GM12878 (cell line): Measurements from ENCODE around the gene TEX51. TPM values are rescaled to one million over a fixed set of nuclear protein-coding genes. Genes with fewer than 3 reads are reported as not detected.

Source experiments
- ATAC-seq: fragments of 200-7000 bp; cut with Tn5 transposase; 3 replicates; pipeline ENCODE4 v1.9.1; 2020; ENCODE audit warnings: mild to moderate bottlenecking, moderate library complexity
- BruUV-seq: library from RNA; stranded (reverse); fragments of 400-500 nt; replicated peaks from 2 replicates; lab custom pipeline; 2021; lab: Mats Ljungman, UMichigan
- CTCF ChIA-PET: fragments of 300-600 bp; sonication (Branson Sonifier 250); formaldehyde crosslinking; extraction: SDS; loops from one replicate; lab custom pipeline; 2021; ENCODE audit warnings: inconsistent platforms; lab: Yijun Ruan, JAX
- POLR2A ChIA-PET: fragments of 350-600 bp; formaldehyde crosslinking; extraction: SDS; loops from one replicate; lab custom pipeline; 2021; ENCODE audit warnings: inconsistent platforms; lab: Charles Lee
- RAD21 ChIA-PET: fragments of 300-600 bp; sonication (Branson Sonifier 250); formaldehyde crosslinking; loops from one replicate; lab custom pipeline; 2023; ENCODE audit warnings: antibody characterized with exemption; ENCODE audit not compliant: unreplicated experiment; lab: Charles Lee
- SMC1A ChIA-PET: fragments of 300-600 bp; sonication (Branson Sonifier 250); formaldehyde crosslinking; loops from one replicate; lab custom pipeline; 2023; ENCODE audit not compliant: unreplicated experiment, uncharacterized antibody; lab: Charles Lee
- DNase-seq: peaks from one replicate; pipeline ENCODE4 v3.0.0-alpha.2; 2011; ENCODE audit warnings: low read depth, low spot score
- FAIRE-seq: peaks from 3 replicates; lab custom pipeline; 2011; peaks lifted over from hg19 to GRCh38; lab: Jason Lieb, UNC
- H2AFZ ChIP-seq: 2 replicates; pipeline ENCODE4 v1.6.0; 2011; ENCODE audit warnings: low read depth, low read length, control low read depth; ENCODE audit not compliant: control insufficient read depth
- H3K27ac ChIP-seq: 2 replicates; pipeline ENCODE4 v1.5.1; 2011; ENCODE audit warnings: control low read depth; ENCODE audit not compliant: control insufficient read depth, insufficient read depth
- H3K27me3 ChIP-seq, 2 experiments: replicated peaks in 1 of 2; 2 replicates each; pipeline versions ENCODE4 v1.6.0 to v1.6.1; 2011; ENCODE audit warnings: low read length in 1 of 2; ENCODE audit not compliant: control insufficient read depth in 2 of 2, insufficient read depth in 2 of 2
- H3K36me3 ChIP-seq, 2 experiments: 2 replicates each; pipeline ENCODE4 v1.5.1; 2011; ENCODE audit warnings: low read length in 1 of 2; ENCODE audit not compliant: control insufficient read depth in 2 of 2, insufficient read depth in 2 of 2
- H3K4me1 ChIP-seq: 2 replicates; pipeline ENCODE4 v1.6.1; 2011; ENCODE audit warnings: mild to moderate bottlenecking, low read length, moderate library complexity, mixed read lengths; ENCODE audit not compliant: control insufficient read depth, insufficient read depth
- H3K4me2 ChIP-seq: 2 replicates; pipeline ENCODE4 v1.6.0; 2011; ENCODE audit warnings: control low read depth; ENCODE audit not compliant: control insufficient read depth, insufficient read depth
- H3K4me3 ChIP-seq: fragments of 200-600 bp; sonication (generic); 2 replicates; pipeline ENCODE4 v1.5.1; 2016
- H3K79me2 ChIP-seq: 2 replicates; pipeline ENCODE4 v1.6.0; 2011; ENCODE audit warnings: low read length; ENCODE audit not compliant: control insufficient read depth, insufficient read depth
- H3K9ac ChIP-seq: 2 replicates; pipeline ENCODE4 v1.8.0; 2011; ENCODE audit warnings: low read length, control low read depth, mixed read lengths; ENCODE audit not compliant: control insufficient read depth, insufficient read depth
- H3K9me3 ChIP-seq: replicated peaks from 3 replicates; pipeline ENCODE4 v1.5.1; 2011; ENCODE audit warnings: mild to moderate bottlenecking, low read length; ENCODE audit not compliant: control insufficient read depth, insufficient read depth
- H4K20me1 ChIP-seq: 2 replicates; pipeline ENCODE4 v1.6.0; 2011; ENCODE audit not compliant: control insufficient read depth, insufficient read depth
- POU2F2 ChIP-seq: IDR thresholded peaks from 3 replicates; pipeline ENCODE4 v1.6.1; 2011; ENCODE audit warnings: low read depth, mild to moderate bottlenecking, low read length, borderline replicate concordance
- RELA ChIP-seq: fragments of 450-650 bp; IDR thresholded peaks from 2 replicates; pipeline ENCODE4 v1.8.0; 2014; ENCODE audit warnings: borderline replicate concordance; ENCODE audit not compliant: partially characterized antibody
- RUNX3 ChIP-seq: IDR thresholded peaks from 2 replicates; pipeline ENCODE4 v1.6.1; 2012; ENCODE audit warnings: low read length, inconsistent platforms
- SMAD5 ChIP-seq: IDR thresholded peaks from 2 replicates; pipeline ENCODE4 v1.6.1; 2016; ENCODE audit warnings: antibody characterized with exemption, low read depth
- SMC3 ChIP-seq: IDR thresholded peaks from 2 replicates; pipeline ENCODE4 v1.6.1; 2011; ENCODE audit warnings: low read length, improper control_type of control experiment, borderline replicate concordance
- SREBF1 ChIP-seq: IDR thresholded peaks from 2 replicates; pipeline ENCODE4 v1.6.1; 2012; ENCODE audit warnings: mild to moderate bottlenecking, low read length
- STAT3 ChIP-seq: IDR thresholded peaks from 2 replicates; pipeline ENCODE4 v1.6.1; 2011; ENCODE audit warnings: low read depth, low read length, improper control_type of control experiment
- TCF3 ChIP-seq: IDR thresholded peaks from 2 replicates; pipeline ENCODE4 v1.6.1; 2012; ENCODE audit warnings: low read depth, mild to moderate bottlenecking, low read length, borderline replicate concordance; ENCODE audit not compliant: insufficient read depth
- ZNF384 ChIP-seq: IDR thresholded peaks from 2 replicates; pipeline ENCODE4 v1.6.1; 2012; ENCODE audit warnings: low read depth, mild to moderate bottlenecking, low read length, improper control_type of control experiment, borderline replicate concordance
- WGBS: methylation state at CpG from one replicate; pipeline ENCODE4 v1.1.6; 2016; ENCODE audit warnings: low lambda C conversion rate; ENCODE audit not compliant: insufficient replicate concordance, insufficient coverage; ENCODE audit errors: missing lambda C conversion rate; 5-methylcytosine and 5-hydroxymethylcytosine counted together
- in situ Hi-C: fragments of 300-500 bp; cut with MboI; formaldehyde crosslinking; loops from 9 replicates; pipeline ENCODE4 v1.14.3; 2018; ENCODE audit warnings: mixed read lengths
- intact Hi-C: fragments of 100-400 bp; cut with micrococcal nuclease; formaldehyde crosslinking; loops from one replicate; pipeline ENCODE4 v1.14.2; 2022; ENCODE audit not compliant: unreplicated experiment
- polyA plus RNA-seq, 11 experiments: library from polyadenylated mRNA; depleted of rRNA in 4 of 11; unstranded in 6 of 11; stranded (reverse) in 5 of 11; fragments of >200 nt; fragmentation: Nextera tagmentation in 4 of 11; fragmentation: Illumina TruSeq in 1 of 11; extraction: Ambion mirVana in 4 of 11; extraction: Trizol in 1 of 11; gene quantifications; 1 replicate in 1 of 11; 2 replicates in 10 of 11; pipeline versions ENCODE4 v1.2.1 to v1.2.3, GENCODE V29; 2011 to 2016; ENCODE audit warnings: inconsistent platforms in 2 of 11, missing spikeins in 2 of 11, low read depth in 1 of 11
- total RNA-seq, 4 experiments: library from RNA; depleted of rRNA in 3 of 4; stranded (reverse); fragments of >200 nt in 3 of 4; fragmentation: Illumina TruSeq in 1 of 4; extraction: Trizol in 1 of 4; gene quantifications; 2 replicates each; pipeline versions ENCODE4 v1.2.1 to v1.2.3, GENCODE V29; 2013 to 2021
- TF ChIP-seq, protein P1 (sequence below): IDR thresholded peaks from 2 replicates; pipeline ENCODE4 v1.6.1; 2012; ENCODE audit warnings: mild to moderate bottlenecking, low read depth, low read length
- TF ChIP-seq, protein P2 (sequence below): IDR thresholded peaks from 2 replicates; pipeline ENCODE4 v1.6.1; 2011; ENCODE audit warnings: borderline replicate concordance, low read depth, mild to moderate bottlenecking, moderate library complexity, low read length; ENCODE audit not compliant: insufficient read depth, poor library complexity, severe bottlenecking

The TEX51 gene
- total and polyA plus RNA-seq, 10 of the 15 experiments (the other 5 are each of a cell fraction or from before 2014, with no cell fraction given): not detected

DNA sequence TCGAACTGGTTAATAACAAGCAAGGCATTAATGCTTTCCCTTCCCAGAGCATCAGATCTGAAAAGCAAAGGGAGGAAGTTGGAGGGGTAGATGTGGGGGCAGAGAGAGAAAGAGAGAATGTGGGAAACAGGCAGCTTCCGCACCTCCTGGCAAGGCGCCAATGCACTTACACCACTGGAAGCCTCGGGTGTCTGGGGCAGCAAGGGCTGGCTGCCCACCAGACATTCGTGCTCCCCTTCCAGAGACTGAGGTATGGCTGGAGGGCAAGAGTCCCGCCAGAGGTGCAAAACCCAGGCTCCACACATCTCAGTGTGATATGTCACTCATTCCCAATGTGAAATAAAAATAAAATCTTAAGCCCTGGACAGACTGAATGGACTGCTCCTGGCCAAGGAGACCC, 46.4 kb downstream of the TEX51 start:
- TF ChIP-seq RELA: no peak
- TF ChIP-seq ZNF384: no peak
- TF ChIP-seq RUNX3: no peak
- TF ChIP-seq SMC3: no peak
- no peak for TF ChIP-seq TCF3
- no peak for TF ChIP-seq POU2F2
- Histone ChIP-seq H3K27me3 (no peaks in the 10 kb centered on the region), H3K9me3 (no peaks in the 10 kb centered on the region; the same call in 1 of the 3 replicates), H3K4me1 (no peaks in the 10 kb centered on the region), H2AFZ (no peak overlapping the region), H4K20me1 (no peaks in the 10 kb centered on the region), H3K36me3 (no peaks in the 10 kb centered on the region), H3K4me3 (no peak overlapping the region), H3K9ac (no peak overlapping the region), H3K79me2 (no peaks in the 10 kb centered on the region), H3K27ac (no peak overlapping the region), H3K4me2 (no peak overlapping the region)
- no peak for FAIRE-seq
- intact Hi-C loops: no loop called here
- ChIA-PET SMC1A (no interaction called here), RAD21 (no interaction called here), POLR2A (no interaction called here), CTCF (no interaction called here)
- DNase-seq: no peak
- no peak for ATAC-seq
- WGBS: 7% methylated on average over 6 of the region's 6 CpGs
- in situ Hi-C loops: no loop called here
- no TSS peak for BruUV-seq

DNA sequence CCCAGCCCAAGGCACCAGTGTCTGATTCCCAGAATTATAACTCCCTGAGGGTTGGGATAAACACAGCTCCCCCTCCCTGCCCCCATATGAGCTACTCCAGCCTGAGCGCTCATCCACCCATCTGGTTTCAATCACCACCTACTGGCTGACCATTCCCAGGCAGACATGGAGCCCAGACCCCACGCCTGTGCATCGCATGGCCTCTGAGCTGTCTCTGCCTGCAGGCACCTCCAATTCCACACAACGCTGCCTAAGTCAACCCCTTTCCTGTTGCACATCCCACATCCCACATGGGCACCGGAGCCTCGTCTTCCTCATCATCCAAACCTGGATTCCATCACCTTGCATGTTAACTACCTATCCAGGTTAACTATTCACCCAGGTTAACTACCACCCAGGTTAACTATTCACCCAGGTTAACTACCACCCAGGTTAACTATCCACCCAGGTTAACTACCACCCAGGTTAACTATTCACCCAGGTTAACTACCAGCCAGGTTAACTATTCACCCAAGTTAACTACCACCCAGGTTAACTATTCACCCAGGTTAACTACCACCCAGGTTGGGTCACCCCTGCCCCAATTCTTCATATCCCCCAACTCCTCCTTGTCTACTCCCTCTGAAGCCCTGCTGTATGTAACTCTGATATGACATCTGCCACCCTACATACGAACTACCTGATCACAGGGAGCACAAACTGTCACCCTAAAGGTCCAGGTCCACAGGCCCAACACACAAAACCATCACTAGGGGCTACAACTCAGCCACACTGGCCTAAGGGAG, 47.8 kb downstream of the TEX51 start:
- Histone ChIP-seq H3K4me1 (no peaks in the 10 kb centered on the region), H3K4me2 (no peak overlapping the region), H3K9me3 (no peaks in the 10 kb centered on the region; the same call in 1 of the 3 replicates), H3K27ac (no peak overlapping the region), H3K27me3 (no peaks in the 10 kb centered on the region), H2AFZ (no peak overlapping the region), H4K20me1 (no peaks in the 10 kb centered on the region), H3K9ac (no peak overlapping the region), H3K36me3 (no peaks in the 10 kb centered on the region), H3K79me2 (no peaks in the 10 kb centered on the region), H3K4me3 (no peak overlapping the region)
- ATAC-seq (no peak), FAIRE-seq (no peak), DNase-seq (no peak)
- ChIA-PET SMC1A (no interaction called here), RAD21 (no interaction called here), POLR2A (no interaction called here), CTCF (no interaction called here)
- WGBS: 18% methylated on average over 7 of the region's 7 CpGs
- BruUV-seq: no TSS peak
- intact Hi-C loops (no loop called here), in situ Hi-C loops (no loop called here)
- TF ChIP-seq SREBF1 (no peak), STAT3 (no peak), SMAD5 (no peak)
- TF ChIP-seq, protein P1, sequence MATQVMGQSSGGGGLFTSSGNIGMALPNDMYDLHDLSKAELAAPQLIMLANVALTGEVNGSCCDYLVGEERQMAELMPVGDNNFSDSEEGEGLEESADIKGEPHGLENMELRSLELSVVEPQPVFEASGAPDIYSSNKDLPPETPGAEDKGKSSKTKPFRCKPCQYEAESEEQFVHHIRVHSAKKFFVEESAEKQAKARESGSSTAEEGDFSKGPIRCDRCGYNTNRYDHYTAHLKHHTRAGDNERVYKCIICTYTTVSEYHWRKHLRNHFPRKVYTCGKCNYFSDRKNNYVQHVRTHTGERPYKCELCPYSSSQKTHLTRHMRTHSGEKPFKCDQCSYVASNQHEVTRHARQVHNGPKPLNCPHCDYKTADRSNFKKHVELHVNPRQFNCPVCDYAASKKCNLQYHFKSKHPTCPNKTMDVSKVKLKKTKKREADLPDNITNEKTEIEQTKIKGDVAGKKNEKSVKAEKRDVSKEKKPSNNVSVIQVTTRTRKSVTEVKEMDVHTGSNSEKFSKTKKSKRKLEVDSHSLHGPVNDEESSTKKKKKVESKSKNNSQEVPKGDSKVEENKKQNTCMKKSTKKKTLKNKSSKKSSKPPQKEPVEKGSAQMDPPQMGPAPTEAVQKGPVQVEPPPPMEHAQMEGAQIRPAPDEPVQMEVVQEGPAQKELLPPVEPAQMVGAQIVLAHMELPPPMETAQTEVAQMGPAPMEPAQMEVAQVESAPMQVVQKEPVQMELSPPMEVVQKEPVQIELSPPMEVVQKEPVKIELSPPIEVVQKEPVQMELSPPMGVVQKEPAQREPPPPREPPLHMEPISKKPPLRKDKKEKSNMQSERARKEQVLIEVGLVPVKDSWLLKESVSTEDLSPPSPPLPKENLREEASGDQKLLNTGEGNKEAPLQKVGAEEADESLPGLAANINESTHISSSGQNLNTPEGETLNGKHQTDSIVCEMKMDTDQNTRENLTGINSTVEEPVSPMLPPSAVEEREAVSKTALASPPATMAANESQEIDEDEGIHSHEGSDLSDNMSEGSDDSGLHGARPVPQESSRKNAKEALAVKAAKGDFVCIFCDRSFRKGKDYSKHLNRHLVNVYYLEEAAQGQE: no peak
- TF ChIP-seq, protein P2, sequence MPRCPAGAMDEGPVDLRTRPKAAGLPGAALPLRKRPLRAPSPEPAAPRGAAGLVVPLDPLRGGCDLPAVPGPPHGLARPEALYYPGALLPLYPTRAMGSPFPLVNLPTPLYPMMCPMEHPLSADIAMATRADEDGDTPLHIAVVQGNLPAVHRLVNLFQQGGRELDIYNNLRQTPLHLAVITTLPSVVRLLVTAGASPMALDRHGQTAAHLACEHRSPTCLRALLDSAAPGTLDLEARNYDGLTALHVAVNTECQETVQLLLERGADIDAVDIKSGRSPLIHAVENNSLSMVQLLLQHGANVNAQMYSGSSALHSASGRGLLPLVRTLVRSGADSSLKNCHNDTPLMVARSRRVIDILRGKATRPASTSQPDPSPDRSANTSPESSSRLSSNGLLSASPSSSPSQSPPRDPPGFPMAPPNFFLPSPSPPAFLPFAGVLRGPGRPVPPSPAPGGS: no peak
